Parathyroid adenoma (tissue), 2 donors: ENCODE measurements around the gene AREL1.

ENCODE experiments used
- H2AFZ ChIP-seq: fragments of 300-600 bp; sonication (generic); one replicate; pipeline ENCODE4 v1.7.0; 2017; ENCODE audit warnings: antibody characterized with exemption, mild to moderate bottlenecking
- H3K27ac ChIP-seq: fragments of 300-600 bp; sonication (generic); one replicate; pipeline ENCODE4 v1.7.0; 2017
- H3K27me3 ChIP-seq: fragments of 300-600 bp; sonication (generic); one replicate; pipeline ENCODE4 v1.7.0; 2017; ENCODE audit warnings: low read length; ENCODE audit not compliant: control insufficient read depth, insufficient read depth
- H3K36me3 ChIP-seq: fragments of 300-600 bp; sonication (generic); one replicate; pipeline ENCODE4 v1.7.0; 2017; ENCODE audit warnings: low read length; ENCODE audit not compliant: control insufficient read depth, insufficient read depth
- H3K4me1 ChIP-seq: fragments of 300-600 bp; sonication (generic); one replicate; pipeline ENCODE4 v1.7.0; 2017; ENCODE audit warnings: control low read depth
- H3K4me2 ChIP-seq: fragments of 300-600 bp; sonication (generic); one replicate; pipeline ENCODE4 v1.7.0; 2017; ENCODE audit warnings: low read length
- H3K4me3 ChIP-seq: fragments of 300-600 bp; sonication (generic); one replicate; pipeline ENCODE4 v1.7.0; 2017; ENCODE audit warnings: low read depth, low read length
- H3K79me2 ChIP-seq: fragments of 300-600 bp; sonication (generic); one replicate; pipeline ENCODE4 v1.7.0; 2017; ENCODE audit warnings: control low read depth
- H3K9ac ChIP-seq: fragments of 300-600 bp; sonication (generic); one replicate; pipeline ENCODE4 v1.7.0; 2017; ENCODE audit warnings: mild to moderate bottlenecking
- H3K9me3 ChIP-seq: fragments of 300-600 bp; sonication (generic); one replicate; pipeline ENCODE4 v1.7.0; 2017; ENCODE audit warnings: low read length; ENCODE audit not compliant: control insufficient read depth
- CTCF ChIP-seq: fragments of 300-600 bp; sonication (generic); IDR thresholded peaks from one replicate; pipeline ENCODE4 v1.7.0; 2017; ENCODE audit warnings: antibody characterized with exemption, mild to moderate bottlenecking
- donor health status: primary hyperparathyroidism.

AREL1 gene

DNA sequence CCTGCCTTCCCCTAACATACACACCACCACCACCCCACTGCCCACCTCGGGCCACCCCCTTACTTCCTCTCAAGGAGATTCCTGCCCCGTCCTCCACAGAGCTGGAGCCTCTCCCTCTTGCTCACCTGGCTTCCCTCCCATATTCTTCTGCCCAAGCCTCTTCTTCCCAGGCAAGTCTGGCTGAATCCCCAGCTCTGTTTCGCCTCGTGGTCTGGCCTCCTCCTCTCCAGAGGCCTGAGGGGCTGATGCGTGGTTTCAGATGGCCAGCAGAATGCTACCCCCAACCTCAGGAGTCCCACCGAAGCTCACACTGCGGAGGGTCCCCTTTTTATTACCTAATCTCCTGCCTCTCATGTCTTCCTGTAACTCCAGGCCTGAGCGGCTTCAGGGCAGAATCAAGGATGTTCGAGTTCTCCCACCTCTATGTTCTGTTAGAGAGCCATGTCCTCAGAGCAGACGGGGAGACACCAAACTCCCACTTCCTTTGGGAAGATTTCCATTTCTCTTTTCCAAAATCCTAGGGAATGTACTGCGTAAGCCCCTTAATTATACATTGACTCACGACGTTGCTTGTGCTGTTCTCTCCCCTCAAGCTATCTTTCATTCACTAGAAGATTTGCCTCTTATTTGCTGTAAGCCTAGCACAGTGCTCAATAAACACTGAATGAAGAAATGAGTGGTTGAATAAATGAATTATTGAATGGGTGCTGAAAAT, 67.0 kb downstream of the AREL1 start:
- Histone ChIP-seq H3K9me3 (no peaks in the 10 kb centered on the region), H3K27me3 (no peaks in the 10 kb centered on the region), H3K4me2 (no peak overlapping the region), H3K36me3 (no peaks in the 10 kb centered on the region), H2AFZ (no peak overlapping the region), H3K4me1 (peaks cover 13% of the 10 kb centered on the region), H3K4me3 (no peak overlapping the region), H3K27ac (no peak overlapping the region), H3K79me2 (no peaks in the 10 kb centered on the region), H3K9ac (no peak overlapping the region)
- TF ChIP-seq CTCF, result no peak

GRCh38 chr14:74645244-74645643, 67.6 kb downstream of the AREL1 start:
- Histone ChIP-seq H3K36me3 (no peaks in the 10 kb centered on the region), H3K27me3 (no peaks in the 10 kb centered on the region), H3K9me3 (no peaks in the 10 kb centered on the region), H3K4me1 (peaks cover 13% of the 10 kb centered on the region), H3K4me3 (no peak overlapping the region), H3K79me2 (no peaks in the 10 kb centered on the region), H3K4me2 (no peak overlapping the region), H2AFZ (no peak overlapping the region), H3K27ac (no peak overlapping the region), H3K9ac (no peak overlapping the region)
- no peak for TF ChIP-seq CTCF

GRCh38 chr14:74641601-74642391, 71.1 kb downstream of the AREL1 start:
- Histone ChIP-seq H3K9ac (no peak overlapping the region), H2AFZ (no peak overlapping the region), H3K4me2 (no peak overlapping the region), H3K36me3 (no peaks in the 10 kb centered on the region), H3K79me2 (no peaks in the 10 kb centered on the region), H3K27ac (no peak overlapping the region), H3K27me3 (no peaks in the 10 kb centered on the region), H3K4me3 (no peak overlapping the region), H3K9me3 (no peaks in the 10 kb centered on the region), H3K4me1 (no peaks in the 10 kb centered on the region)
- no peak for TF ChIP-seq CTCF

DNA sequence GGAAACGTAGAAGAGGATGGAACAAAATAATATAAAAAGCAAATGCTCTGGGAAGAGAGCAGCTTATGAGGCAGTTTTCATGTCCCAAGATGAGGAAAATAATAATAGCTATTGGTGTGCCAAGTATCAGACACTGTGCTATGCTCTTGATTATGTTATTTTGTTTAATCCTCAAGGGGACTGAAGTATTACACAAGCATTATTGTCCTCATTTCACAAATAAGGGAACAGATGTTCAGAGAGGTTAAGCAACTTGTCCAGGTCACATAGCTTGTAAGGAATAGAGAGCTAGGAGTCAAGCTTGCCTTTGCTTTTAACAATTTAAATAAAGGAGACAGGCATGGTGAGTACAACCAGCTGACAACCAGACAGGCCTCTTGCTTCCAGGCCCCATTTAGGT, 73.9 kb downstream of the AREL1 start:
- Histone ChIP-seq H3K79me2 (no peaks in the 10 kb centered on the region), H3K4me3 (no peak overlapping the region), H3K4me2 (no peak overlapping the region), H3K9me3 (no peaks in the 10 kb centered on the region), H3K36me3 (no peaks in the 10 kb centered on the region), H2AFZ (no peak overlapping the region), H3K27me3 (no peaks in the 10 kb centered on the region), H3K9ac (no peak overlapping the region), H3K27ac (no peak overlapping the region), H3K4me1 (no peaks in the 10 kb centered on the region)
- TF ChIP-seq CTCF, result no peak
